GM12878 (cell line): Measurements from ENCODE around the gene ZCWPW2. TPM values are rescaled to one million over a fixed set of nuclear protein-coding genes. Genes with fewer than 3 reads are reported as not detected.

Source experiments
- ATAC-seq: fragments of 200-7000 bp; cut with Tn5 transposase; 3 replicates; pipeline ENCODE4 v1.9.1; 2020; ENCODE audit warnings: mild to moderate bottlenecking, moderate library complexity
- BruUV-seq: library from RNA; stranded (reverse); fragments of 400-500 nt; replicated peaks from 2 replicates; lab custom pipeline; 2021; lab: Mats Ljungman, UMichigan
- CTCF ChIA-PET: fragments of 300-600 bp; sonication (Branson Sonifier 250); formaldehyde crosslinking; extraction: SDS; loops from one replicate; lab custom pipeline; 2021; ENCODE audit warnings: inconsistent platforms; lab: Yijun Ruan, JAX
- POLR2A ChIA-PET: fragments of 350-600 bp; formaldehyde crosslinking; extraction: SDS; loops from one replicate; lab custom pipeline; 2021; ENCODE audit warnings: inconsistent platforms; lab: Charles Lee
- RAD21 ChIA-PET: fragments of 300-600 bp; sonication (Branson Sonifier 250); formaldehyde crosslinking; loops from one replicate; lab custom pipeline; 2023; ENCODE audit warnings: antibody characterized with exemption; ENCODE audit not compliant: unreplicated experiment; lab: Charles Lee
- SMC1A ChIA-PET: fragments of 300-600 bp; sonication (Branson Sonifier 250); formaldehyde crosslinking; loops from one replicate; lab custom pipeline; 2023; ENCODE audit not compliant: unreplicated experiment, uncharacterized antibody; lab: Charles Lee
- DNase-seq: peaks from one replicate; pipeline ENCODE4 v3.0.0-alpha.2; 2011; ENCODE audit warnings: low read depth, low spot score
- FAIRE-seq: peaks from 3 replicates; lab custom pipeline; 2011; peaks lifted over from hg19 to GRCh38; lab: Jason Lieb, UNC
- H2AFZ ChIP-seq: 2 replicates; pipeline ENCODE4 v1.6.0; 2011; ENCODE audit warnings: low read depth, low read length, control low read depth; ENCODE audit not compliant: control insufficient read depth
- H3K27ac ChIP-seq: 2 replicates; pipeline ENCODE4 v1.5.1; 2011; ENCODE audit warnings: control low read depth; ENCODE audit not compliant: control insufficient read depth, insufficient read depth
- H3K27me3 ChIP-seq, 2 experiments: replicated peaks in 1 of 2; 2 replicates each; pipeline versions ENCODE4 v1.6.0 to v1.6.1; 2011; ENCODE audit warnings: low read length in 1 of 2; ENCODE audit not compliant: control insufficient read depth in 2 of 2, insufficient read depth in 2 of 2
- H3K36me3 ChIP-seq, 2 experiments: 2 replicates each; pipeline ENCODE4 v1.5.1; 2011; ENCODE audit warnings: low read length in 1 of 2; ENCODE audit not compliant: control insufficient read depth in 2 of 2, insufficient read depth in 2 of 2
- H3K4me1 ChIP-seq: 2 replicates; pipeline ENCODE4 v1.6.1; 2011; ENCODE audit warnings: mild to moderate bottlenecking, low read length, moderate library complexity, mixed read lengths; ENCODE audit not compliant: control insufficient read depth, insufficient read depth
- H3K4me2 ChIP-seq: 2 replicates; pipeline ENCODE4 v1.6.0; 2011; ENCODE audit warnings: control low read depth; ENCODE audit not compliant: control insufficient read depth, insufficient read depth
- H3K4me3 ChIP-seq: fragments of 200-600 bp; sonication (generic); 2 replicates; pipeline ENCODE4 v1.5.1; 2016
- H3K79me2 ChIP-seq: 2 replicates; pipeline ENCODE4 v1.6.0; 2011; ENCODE audit warnings: low read length; ENCODE audit not compliant: control insufficient read depth, insufficient read depth
- H3K9ac ChIP-seq: 2 replicates; pipeline ENCODE4 v1.8.0; 2011; ENCODE audit warnings: low read length, control low read depth, mixed read lengths; ENCODE audit not compliant: control insufficient read depth, insufficient read depth
- H3K9me3 ChIP-seq: replicated peaks from 3 replicates; pipeline ENCODE4 v1.5.1; 2011; ENCODE audit warnings: mild to moderate bottlenecking, low read length; ENCODE audit not compliant: control insufficient read depth, insufficient read depth
- H4K20me1 ChIP-seq: 2 replicates; pipeline ENCODE4 v1.6.0; 2011; ENCODE audit not compliant: control insufficient read depth, insufficient read depth
- CTCF ChIP-seq, 3 experiments: IDR thresholded peaks in 2 of 3; conservative IDR thresholded peaks in 1 of 3; 2 replicates each; pipeline ENCODE4 v1.5.1; 2011; ENCODE audit warnings: low read depth in 3 of 3, low read length in 3 of 3, mild to moderate bottlenecking in 3 of 3, control low read depth in 2 of 3, moderate library complexity in 2 of 3, inconsistent platforms in 1 of 3, mixed read lengths in 1 of 3; ENCODE audit not compliant: control insufficient read depth in 2 of 3, insufficient read depth in 1 of 3; ENCODE audit errors: extremely low read depth in 1 of 3
- RAD21 ChIP-seq: IDR thresholded peaks from 2 replicates; pipeline ENCODE4 v1.6.1; 2011; ENCODE audit warnings: mild to moderate bottlenecking, low read depth, low read length, moderate library complexity; ENCODE audit not compliant: insufficient read depth
- SMC3 ChIP-seq: IDR thresholded peaks from 2 replicates; pipeline ENCODE4 v1.6.1; 2011; ENCODE audit warnings: low read length, improper control_type of control experiment, borderline replicate concordance
- YY1 ChIP-seq: IDR thresholded peaks from 2 replicates; pipeline ENCODE4 v1.6.1; 2011; ENCODE audit warnings: low read depth, mild to moderate bottlenecking, low read length
- in situ Hi-C: fragments of 300-500 bp; cut with MboI; formaldehyde crosslinking; loops from 9 replicates; pipeline ENCODE4 v1.14.3; 2018; ENCODE audit warnings: mixed read lengths
- intact Hi-C: fragments of 100-400 bp; cut with micrococcal nuclease; formaldehyde crosslinking; loops from one replicate; pipeline ENCODE4 v1.14.2; 2022; ENCODE audit not compliant: unreplicated experiment
- polyA plus RNA-seq, 11 experiments: library from polyadenylated mRNA; depleted of rRNA in 4 of 11; unstranded in 6 of 11; stranded (reverse) in 5 of 11; fragments of >200 nt; fragmentation: Nextera tagmentation in 4 of 11; fragmentation: Illumina TruSeq in 1 of 11; extraction: Ambion mirVana in 4 of 11; extraction: Trizol in 1 of 11; gene quantifications; 1 replicate in 1 of 11; 2 replicates in 10 of 11; pipeline versions ENCODE4 v1.2.1 to v1.2.3, GENCODE V29; 2011 to 2016; ENCODE audit warnings: inconsistent platforms in 2 of 11, missing spikeins in 2 of 11, low read depth in 1 of 11
- total RNA-seq, 4 experiments: library from RNA; depleted of rRNA in 3 of 4; stranded (reverse); fragments of >200 nt in 3 of 4; fragmentation: Illumina TruSeq in 1 of 4; extraction: Trizol in 1 of 4; gene quantifications; 2 replicates each; pipeline versions ENCODE4 v1.2.1 to v1.2.3, GENCODE V29; 2013 to 2021

Gene ZCWPW2
- total and polyA plus RNA-seq, 10 of the 15 experiments (the other 5 are each of a cell fraction or from before 2014, with no cell fraction given) = 0.09 to 0.38 (median 0.22) TPM; not detected in 3

GRCh38 chr3:28476194-28476593 is 127.7 kb downstream of the ZCWPW2 start:
- Histone ChIP-seq H3K9me3 (no peaks in the 10 kb centered on the region), H3K4me3 (no peak overlapping the region), H3K79me2 (no peaks in the 10 kb centered on the region), H3K36me3 (no peaks in the 10 kb centered on the region), H3K9ac (no peak overlapping the region), H2AFZ (no peak overlapping the region), H3K27me3 (no peaks in the 10 kb centered on the region), H3K4me2 (no peak overlapping the region), H3K4me1 (no peaks in the 10 kb centered on the region), H3K27ac (no peak overlapping the region), H4K20me1 (no peaks in the 10 kb centered on the region)
- DNase-seq = peak; percentile 5
- in situ Hi-C loops = loop anchor here (10.0 kb wide), 1 partner anchor 1719 kb away; no protein-coding TSS in a partner anchor
- peak; percentile 72 for ATAC-seq
- FAIRE-seq = no peak
- ChIA-PET SMC1A (interaction anchor here (0.8 to 1.5 kb wide), 4 partner anchors 191 to 1722 kb away, joined by 3 to 4 read pairs (median 4); no protein-coding TSS in a partner anchor), CTCF (interaction anchor here (0.7 to 1.7 kb wide), 7 partner anchors 18 to 1723 kb away, joined by 3 to 10 read pairs (median 4); no protein-coding TSS in a partner anchor), POLR2A (no interaction called here), RAD21 (interaction anchor here (1.0 to 1.1 kb wide), 3 partner anchors 192 to 1722 kb away, joined by 3 to 4 read pairs (median 3); no protein-coding TSS in a partner anchor)
- intact Hi-C loops = loop anchor here (2.0 to 5.0 kb wide), 2 partner anchors 251 to 1721 kb away; no protein-coding TSS in a partner anchor
- no TSS peak for BruUV-seq
- TF ChIP-seq SMC3 = peak; percentile 39; the same call in 1 of the 2 replicates
- TF ChIP-seq CTCF (IDR thresholded peaks at IDR 0.05 in 2 of 3, conservative IDR thresholded peaks at IDR 0.05 in 1 of 3; ENCODE audit: control insufficient read depth in 2 of 3, extremely low read depth in 1 of 3, insufficient read depth in 1 of 3, low read depth in 3 of 3, low read length in 3 of 3) = peak; percentile 46 to 59 (median 53); a peak in 5 of 6 replicates
- TF ChIP-seq YY1 = no peak
- TF ChIP-seq RAD21 = peak; percentile 42
